Measurements from ENCODE around the gene GSTM4.

- TF ChIP-seq POLR2A (IDR thresholded peaks at IDR 0.05; ENCODE audit: control extremely low read depth in 1 of 2, low read depth in 2 of 2, low read length in 2 of 2) (no peak), ATF2 (IDR thresholded peaks at IDR 0.05; ENCODE audit: low read length) (no peak)
These were observed 40.0 kb upstream of the GSTM4 start for GRCh38 chr1:109615879-109616278.
